Inferior parietal cortex (tissue), 1 donor: ENCODE measurements around the gene CCDC174.
A peak's percentile ranks its signal among the peaks of the same experiment; 100 is the strongest.
"Not testable (repeated sequence)": the region's sequence is repeated elsewhere in the genome, so short reads cannot be mapped to it uniquely, and the experiment has no call there.

ENCODE experiments used
- DNase-seq: peaks from one replicate; pipeline ENCODE4 v3.0.0-alpha.2; 2016; ENCODE audit errors: extremely low spot score

CCDC174 gene

DNA sequence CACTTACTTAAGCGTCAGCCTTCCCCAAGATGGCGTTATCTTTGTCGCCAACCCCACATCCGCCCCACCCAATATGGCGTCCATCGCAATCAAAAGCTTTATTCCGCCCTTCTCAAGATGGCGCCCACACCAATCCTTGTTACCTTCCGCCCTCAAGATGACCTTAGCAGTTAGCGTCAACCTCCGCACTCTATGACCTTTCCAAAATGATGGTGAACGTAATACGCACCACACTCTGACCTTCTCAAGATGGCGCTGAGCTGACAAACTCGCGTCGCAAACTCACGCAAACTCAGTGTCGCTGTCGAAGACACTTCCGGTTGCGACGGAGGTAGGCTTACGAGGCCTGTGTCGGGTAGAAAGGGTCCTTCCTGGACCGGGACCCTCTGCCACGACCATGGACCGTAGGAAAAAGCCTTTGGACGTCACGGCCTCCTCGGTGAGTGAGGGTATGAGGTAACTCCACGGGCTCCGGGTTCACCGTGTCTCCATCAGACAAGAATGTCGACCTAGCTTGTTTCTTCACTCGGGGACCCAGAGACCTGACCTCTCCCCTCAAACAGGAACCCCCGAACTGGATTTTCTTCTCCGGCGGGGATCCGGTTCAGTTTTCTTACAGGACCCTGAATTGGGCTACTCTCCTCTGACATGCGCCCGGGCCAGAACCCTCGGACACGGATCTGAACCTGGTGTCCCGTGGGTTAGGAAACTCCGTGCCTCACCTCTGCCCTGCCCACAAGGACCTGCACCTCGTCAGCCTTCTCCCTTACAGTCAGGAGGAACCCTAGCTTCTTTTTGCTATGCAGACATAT is at the start of gene CCDC174:
TSS of gene CCDC174 (plus strand) at position 323 of the 812 bp plus-strand sequence. CDS start at position 398, 75 bp downstream.
- peak; percentile 100 for DNase-seq

DNA sequence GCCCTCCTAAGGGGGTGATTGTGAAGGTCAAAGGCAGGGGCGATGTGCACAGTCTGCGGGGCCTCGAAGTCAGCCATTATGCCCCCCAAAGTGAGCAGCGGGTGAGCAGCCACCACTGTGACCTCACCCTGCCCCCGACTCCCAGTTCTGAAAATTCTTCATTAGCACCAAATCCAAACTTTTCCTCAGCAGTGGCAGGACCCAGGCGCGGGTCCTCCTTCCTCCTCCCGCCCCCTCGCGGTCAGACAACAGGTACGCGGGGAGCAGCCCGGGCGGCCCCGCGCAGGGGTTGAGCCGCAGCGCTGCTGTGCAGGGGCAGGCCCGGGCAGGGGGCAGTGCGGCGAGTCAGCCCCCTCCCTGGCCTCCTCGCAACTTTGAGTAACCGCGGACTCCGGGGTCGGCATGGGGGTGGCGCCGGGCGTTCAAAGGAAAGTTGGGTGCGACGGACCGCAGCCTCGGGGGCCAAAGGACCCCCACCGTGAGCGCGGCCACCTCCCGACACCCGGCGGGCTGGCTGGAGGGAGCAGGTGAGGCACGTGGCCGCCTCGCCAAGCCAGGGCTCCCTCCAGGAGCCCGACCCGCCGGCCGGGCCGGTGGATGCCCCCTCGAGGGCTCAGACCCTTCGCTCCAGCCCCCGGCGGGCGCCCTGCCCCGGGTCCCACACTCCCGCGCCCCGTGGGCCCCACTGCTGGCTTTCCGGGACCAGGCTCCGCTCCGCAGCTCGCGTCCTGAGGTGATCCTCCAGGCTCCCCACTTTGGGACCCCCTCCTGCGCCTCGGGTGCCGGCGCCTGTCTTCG is 49.4 kb upstream of the CCDC174 start:
- no peak for DNase-seq

DNA sequence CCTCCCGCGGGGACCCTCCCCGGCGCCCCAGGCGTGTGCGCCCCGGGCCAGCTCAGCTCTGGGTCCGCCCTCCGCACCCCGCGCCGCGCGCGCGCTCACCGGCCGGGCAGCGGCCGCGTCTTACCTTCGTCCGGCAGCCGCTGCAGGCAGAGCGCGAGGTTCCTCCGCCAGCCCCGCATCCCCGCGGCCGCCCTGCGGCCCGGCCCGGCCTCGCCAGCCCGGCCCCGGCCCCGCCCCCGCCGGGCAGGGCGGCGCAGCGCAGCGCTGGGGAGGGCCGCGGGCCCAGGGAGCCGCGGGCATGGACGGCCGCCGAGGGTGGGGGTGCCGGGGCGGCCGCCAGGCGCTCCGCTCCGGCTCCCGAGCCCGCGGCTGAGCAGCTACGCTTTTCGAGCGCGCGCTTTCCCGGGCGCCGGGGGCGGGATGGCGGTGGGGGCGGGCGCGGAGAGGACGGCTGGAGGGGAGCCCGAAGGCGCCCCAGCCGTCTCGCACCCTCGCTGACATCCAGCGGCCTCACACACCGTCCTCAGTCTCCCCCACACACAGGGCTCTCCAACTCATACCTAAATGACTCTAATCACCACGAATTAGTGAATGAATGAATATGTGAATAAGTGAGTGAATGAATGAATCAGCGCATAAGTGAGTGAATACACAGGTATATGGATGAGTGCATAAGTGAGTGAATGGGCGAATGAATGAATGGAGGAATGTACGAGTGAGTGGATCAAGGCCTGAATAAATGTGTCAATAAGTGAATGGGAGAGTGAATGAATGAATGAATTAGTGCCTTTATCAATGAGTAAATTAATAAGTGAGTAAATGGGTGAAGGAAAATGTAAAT is 48.5 kb upstream of the CCDC174 start:
- DNase-seq = no peak

DNA sequence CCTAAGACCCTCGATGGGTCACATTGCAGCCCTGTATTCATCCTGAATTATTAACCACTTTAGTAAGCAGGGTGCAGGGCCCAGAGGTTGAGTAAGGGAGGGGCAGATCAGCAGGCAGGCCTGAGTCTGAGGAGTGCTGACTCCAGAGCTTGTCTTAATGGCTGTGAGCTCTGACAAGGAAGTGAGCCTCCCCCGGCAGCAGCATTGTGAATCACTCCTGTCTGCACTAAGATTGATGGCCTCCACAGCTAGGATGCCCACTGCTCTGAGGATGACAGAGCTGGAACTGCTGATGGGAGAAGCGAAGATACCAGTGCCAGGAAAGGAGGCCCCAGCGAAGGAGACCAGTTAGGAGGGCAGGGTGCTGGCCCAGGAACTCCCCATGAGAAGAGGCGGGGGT is 46.5 kb upstream of the CCDC174 start:
- DNase-seq = no peak

DNA sequence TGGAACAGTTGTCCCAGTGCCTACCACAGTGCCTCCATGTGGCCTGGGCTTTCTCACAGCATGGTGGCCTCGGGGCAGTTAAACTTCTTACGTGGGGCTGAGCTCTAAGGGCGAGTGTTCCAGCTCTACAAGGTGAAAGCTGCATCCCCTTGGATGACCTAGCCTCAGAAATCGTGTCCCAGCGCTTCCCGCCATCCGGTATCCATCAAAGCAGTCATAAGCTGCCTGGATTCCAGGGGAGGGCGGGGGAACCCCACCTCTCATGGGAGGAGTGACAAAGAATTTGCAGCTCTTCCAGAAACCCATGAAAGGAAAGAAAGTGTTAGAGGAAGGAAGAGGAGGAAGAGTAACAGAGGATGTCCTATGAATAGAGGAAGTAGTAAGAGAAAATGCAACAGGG is 45.8 kb upstream of the CCDC174 start:
- DNase-seq = no peak

DNA sequence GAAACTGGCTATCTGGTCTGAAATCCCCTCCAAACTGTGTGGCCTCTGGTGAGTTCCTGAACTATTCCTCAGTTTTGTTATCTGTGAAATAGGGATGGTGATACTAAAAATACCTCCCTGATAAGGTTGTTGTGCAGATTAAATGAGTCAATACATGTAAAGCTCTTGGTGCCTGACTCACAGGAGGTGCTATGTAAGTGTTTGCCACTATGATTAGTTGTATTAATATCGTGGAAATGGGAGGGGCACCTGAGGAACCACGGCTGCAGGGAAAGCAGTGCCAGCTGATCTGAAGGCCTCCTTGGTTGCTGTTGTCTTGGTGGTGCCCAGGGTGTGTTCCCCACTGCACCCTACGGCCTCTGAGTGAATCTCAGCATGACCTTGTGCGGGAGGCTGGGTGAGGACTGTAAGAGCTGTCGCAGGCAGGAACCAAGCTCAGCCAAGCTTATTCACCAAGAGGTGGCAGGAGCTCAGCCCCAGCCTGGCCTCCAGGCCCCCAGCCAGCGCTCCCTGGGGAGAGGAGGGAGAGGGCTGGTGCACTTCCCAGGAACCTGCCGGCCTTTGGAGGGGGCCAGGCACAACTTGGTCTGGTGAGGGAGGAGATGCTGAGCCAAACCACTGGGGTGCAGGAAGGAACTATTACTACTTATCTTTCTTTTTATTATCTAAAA is 44.8 kb upstream of the CCDC174 start:
- DNase-seq = no peak

DNA sequence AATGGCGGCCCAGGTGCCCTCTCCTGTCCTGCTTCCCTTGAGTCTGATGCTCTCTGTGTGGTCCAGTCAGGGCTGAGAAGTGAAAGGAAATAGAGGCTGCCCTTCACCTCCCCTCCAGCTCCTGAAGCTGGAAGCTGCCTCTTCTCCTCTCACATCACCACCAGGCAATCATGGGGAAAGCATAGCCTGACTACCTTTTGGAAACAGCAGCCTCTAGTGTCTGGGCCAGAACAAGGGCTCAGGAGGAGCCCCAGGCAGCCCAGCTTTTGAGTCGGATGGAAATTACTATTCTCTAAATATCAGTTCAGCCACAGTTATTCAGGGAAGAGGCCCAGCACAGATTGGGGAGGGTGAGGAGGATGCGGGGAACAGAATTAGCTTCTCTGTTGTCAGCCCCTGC is 43.3 kb upstream of the CCDC174 start:
- no peak for DNase-seq

DNA sequence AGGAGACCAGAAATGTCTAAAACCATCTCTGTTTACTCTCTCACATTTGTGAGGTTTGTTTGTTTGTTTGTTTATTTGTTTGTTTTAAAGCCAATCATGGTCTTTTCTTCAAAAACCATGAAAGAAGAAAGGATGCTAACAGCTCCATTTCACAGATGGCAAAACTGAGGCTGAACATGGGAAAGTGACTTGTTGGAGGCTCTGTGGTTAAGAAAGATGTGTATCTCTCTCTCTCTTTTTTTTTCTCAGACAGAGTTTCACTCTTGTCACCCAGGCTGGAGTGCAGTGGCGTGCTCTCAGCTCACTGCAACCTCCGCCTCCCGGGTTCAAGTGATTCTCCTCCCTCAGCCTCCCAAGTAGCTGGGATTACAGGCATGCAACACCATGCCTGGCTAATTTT is 42.5 kb upstream of the CCDC174 start:
- DNase-seq = not testable (repeated sequence)

DNA sequence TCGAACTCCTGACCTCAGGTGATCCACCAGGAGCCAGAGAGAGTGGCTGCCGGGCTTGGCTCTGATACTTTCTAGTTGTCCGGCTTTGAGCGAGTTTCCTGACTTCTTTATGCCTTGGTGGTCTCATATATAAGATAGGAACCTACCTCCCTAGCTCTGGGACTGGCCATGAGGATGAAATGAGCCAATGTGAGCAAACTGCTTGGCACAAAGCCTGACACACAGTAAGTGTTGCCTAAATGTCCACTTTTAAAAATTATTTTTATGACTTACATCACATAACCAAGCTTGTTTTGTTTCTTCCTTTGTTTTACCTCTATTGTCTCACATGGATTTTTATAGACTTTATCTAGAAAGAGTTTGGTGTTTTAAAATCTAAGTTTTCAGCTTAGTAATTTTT is 42.1 kb upstream of the CCDC174 start:
- no peak for DNase-seq

DNA sequence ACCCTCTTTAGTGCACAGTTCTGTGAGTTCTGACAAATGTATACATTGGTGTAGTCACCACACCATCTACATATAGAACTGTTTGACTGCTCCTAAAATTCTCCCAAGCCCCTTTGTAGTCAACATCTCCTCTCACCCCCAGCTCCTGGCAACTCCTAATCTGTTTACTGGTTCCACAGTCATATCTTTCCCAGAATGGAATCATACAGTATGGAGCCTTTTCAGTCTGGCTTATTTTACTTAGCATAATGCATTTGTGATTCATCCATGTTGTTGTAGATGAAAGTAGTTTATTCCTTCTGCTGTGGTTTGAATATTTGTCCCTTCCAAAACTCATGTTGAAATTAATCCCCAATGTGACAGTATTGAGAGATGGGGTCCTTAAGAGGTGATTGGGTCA is 41.6 kb upstream of the CCDC174 start:
- no peak for DNase-seq

DNA sequence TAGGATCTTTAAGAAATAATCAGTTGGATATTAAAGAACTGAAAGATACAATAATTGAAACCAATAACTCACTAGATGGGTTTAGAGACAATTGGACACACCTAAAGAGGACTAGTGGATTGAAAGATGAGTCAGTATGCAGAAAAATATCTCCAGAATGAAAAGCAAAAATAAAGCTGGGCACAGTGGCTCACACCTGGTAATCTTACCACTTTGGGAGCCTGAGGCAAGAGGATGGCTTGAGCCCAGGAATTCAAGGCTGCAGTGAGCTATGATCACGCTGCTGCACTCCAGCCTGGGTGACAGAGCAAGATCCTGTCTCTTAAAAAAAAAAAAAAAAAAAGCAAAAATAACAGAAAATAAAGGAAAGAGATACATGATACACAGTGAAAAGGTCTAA is 37.4 kb upstream of the CCDC174 start:
- no peak for DNase-seq

DNA sequence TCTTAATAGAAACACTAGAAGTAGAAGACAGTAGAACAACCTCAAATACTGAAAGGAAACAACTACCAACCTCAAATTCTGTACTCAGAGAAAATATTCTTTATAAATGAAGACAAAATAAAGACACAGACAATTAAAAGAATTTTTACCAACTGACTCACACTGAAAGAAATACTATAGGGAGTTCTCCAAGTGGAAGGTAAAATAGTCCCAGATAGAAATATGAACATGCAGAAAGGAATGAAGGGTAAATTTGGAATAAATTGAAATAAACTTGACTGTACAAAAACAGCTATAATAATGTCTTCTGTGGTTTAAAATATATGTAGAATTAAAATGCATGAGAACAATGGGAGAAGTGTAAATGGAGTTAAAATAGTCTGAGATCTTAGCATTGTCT is 36.7 kb upstream of the CCDC174 start:
- DNase-seq = no peak

DNA sequence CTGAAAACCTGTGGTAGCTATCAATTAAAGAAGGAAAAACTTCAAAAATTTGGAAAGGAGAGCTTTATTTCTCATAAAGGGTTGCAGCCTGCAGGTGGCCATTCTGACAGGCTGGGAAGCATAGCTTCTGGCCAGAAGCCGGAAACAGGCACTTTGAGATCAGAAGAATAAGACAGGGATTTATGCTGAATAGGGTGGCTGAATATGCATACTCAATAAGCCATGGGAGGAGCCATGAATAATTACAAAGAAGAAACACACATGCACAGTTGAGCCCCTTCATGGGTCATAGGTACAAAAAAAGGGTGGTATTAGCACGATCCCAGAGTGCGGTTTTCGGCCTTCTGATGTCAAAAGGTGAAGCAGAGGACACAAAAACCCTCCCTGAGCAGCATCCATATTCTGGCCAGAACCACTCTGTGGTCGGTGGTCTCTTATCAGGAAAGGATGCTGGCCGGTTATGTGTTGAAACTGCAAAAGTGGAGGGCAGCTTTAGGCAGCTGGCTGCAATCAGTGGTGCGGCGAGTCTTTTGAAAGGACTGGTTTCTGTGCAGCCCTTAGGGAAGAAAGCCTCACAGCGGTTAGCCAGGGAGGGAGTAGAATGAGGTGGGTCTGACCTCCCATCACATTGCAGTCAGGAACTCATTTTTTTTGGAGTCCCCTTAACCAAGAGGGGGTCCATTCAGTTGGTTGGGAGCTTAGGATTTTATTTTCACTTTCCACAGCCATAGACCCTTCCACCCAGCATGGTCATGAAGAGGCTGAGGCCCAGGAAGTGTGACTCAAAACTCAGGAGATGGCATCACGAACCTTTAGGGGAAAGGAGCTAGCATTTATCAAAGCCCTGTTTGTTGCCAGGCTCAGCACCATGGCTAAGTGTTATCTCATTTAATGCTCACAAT is 34.7 kb upstream of the CCDC174 start:
- no peak for DNase-seq

DNA sequence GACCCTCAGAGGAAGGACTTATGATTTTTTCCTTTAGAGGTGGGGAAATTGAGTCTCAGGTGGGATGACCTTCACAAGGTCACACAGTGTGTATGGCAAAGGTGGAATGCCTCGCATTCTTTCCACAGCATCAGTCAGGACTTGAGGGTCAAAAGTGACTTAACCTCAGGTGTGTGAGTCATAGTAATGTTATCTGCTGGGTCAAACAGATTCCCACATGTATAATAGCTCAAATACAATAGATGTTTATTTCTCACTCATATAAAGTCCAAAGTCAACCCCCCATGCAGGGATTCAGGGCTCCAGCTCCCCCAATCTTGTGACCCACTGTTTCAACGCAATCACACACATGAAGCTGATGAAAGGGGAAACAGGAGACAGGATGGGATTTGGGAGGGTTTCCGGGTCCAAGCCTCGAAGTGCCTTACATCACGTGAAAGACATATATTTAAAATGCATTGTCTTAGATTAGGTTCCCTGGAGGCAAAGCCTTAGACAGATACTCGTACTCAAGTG is 34.0 kb upstream of the CCDC174 start:
- no peak for DNase-seq

DNA sequence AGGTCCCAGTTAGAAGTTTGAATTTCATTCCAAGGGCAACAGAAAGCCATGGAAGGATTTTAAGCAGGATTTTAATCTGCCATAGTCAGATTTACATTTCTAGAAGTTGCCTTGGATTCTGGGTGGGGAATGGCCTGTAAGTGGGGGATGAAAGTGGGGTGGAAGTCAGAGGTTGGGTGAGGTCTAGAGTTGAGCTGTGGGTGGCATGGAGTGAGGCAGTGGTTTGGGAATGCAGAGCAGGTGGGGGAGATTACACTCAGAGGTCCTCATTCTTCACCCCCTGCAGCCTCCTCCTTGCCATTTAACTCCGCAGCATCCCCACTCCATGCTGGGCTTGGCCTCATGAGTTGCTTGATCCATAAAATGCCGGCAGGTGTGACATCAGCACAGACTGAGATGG is 32.0 kb upstream of the CCDC174 start:
- DNase-seq = no peak

DNA sequence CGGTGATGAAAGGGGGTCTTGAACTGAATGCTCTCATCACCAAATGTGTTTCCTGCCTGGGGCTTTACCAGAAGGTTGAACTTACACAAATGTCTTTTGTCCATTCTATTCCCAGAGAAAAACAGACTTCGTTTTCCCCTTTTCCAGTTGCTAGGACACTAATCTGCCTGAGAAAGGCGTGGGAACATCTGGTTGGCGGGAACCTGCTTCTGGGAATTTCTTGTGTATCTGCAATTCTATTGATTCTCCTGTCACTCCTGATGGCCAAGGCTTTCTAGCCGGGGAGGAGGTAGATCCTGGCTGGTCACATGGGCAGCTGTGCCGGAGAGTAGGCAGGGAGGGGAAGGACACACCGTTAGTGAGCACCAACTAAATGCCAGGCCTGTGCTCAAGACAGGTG is 31.1 kb upstream of the CCDC174 start:
- no peak for DNase-seq

DNA sequence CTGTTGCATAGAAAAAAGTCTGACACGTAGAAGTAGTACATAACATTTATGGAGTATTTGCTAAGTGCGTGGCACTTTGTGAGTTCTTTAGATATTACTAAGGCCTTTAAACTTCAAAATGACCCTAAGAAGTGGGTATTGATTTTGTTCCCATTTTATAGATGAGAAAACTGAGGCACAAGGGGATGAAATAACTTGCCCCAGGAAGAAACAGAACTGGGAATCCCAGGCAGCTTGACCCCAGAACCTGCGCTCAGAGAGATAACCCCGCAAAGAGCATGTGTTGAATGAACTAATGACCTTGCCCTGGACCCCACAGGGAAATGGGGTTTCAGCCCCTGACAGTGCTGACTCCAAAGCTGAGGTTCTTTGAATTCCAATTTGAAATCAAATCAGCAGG is 30.5 kb upstream of the CCDC174 start:
- no peak for DNase-seq

DNA sequence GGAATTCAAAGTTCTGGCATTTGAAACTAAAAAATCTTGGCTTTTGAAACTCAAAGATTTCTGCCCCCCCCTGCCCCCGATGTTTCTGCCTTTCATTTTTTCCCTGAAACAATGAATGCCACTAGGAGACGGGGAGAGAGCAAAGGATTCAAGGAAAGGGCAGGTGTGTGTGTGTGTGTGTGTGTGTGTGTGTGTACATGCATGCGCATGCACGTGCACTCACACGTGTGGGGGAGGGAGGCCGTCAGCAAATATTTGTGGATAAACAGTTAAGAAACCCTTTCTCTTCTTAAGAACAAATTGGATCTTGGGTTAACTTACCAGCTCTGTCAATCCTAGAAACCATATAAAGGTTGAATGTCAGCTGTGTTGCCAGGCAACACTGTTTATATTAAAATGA is 29.2 kb upstream of the CCDC174 start:
- DNase-seq = no peak

DNA sequence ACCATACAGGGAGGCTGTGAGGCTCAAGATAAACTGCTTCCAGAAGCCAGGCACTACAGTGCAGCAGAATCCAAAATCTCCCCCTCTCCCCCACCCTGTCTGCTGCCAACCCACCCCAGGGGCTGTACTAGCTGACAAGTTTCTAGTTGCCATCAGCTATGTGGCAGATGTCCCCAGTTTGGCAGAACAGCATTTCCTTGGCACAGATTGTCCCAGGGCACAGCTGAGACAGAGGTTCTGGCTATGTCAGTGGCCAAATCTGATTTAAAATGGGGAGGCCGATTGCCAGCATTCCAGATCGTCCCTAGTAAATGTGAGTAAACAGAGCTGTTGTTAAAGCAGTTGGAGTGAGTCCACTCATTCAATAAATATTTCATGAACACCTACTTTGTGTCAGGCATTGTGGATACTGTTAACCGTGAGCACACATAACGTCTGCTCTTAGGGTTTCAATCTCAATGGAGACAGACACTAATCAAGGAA is 28.0 kb upstream of the CCDC174 start:
- no peak for DNase-seq

DNA sequence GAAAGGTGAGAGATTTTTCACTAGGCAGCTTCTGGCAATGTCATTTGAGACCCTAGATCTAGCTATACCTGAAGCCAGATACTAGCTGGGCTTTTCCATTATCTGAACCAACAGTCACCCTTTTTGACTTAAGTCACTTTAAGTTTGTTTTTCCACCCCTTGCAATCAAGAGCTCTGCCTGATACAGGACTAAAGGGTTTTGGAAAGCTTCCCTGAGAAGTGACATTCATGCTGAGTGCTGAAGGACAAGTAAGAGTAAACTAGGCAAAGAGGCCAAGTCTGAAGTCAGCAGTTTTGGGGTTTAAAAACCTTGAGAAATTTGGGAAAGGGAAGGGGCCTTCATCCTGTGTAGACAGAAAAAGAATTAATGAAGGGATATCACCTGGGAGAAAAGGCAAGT is 27.1 kb upstream of the CCDC174 start:
- DNase-seq = no peak
